Hindlimb muscle (tissue), 1 donor: Measurements from ENCODE around the gene FAM53B. TPM values are rescaled to one million over a fixed set of nuclear protein-coding genes. Genes with fewer than 3 reads are reported as not detected.
"Not testable (repeated sequence)": the region's sequence is repeated elsewhere in the genome, so short reads cannot be mapped to it uniquely, and the experiment has no call there.

Source experiments
- DNase-seq: peaks from one replicate; pipeline ENCODE4 v3.0.0-alpha.2; 2013
- polyA plus RNA-seq: library from polyadenylated mRNA; unstranded; fragments of 120-200 nt; gene quantifications from one replicate; pipeline ENCODE4 v1.2.1, GENCODE V29; 2013; ENCODE audit not compliant: insufficient read length

The FAM53B gene
- polyA plus RNA-seq, 1 donor, result 27.8 TPM

GRCh38 chr10:124595143-124595883, 148.9 kb downstream of the FAM53B start:
- no peak for DNase-seq

GRCh38 chr10:124594240-124594639, 149.9 kb downstream of the FAM53B start:
- DNase-seq, result no peak

GRCh38 chr10:124593431-124593985, 150.7 kb downstream of the FAM53B start:
- no peak for DNase-seq

GRCh38 chr10:124592736-124593430, 151.3 kb downstream of the FAM53B start:
- no peak for DNase-seq

GRCh38 chr10:124592101-124592500, 152.1 kb downstream of the FAM53B start:
- DNase-seq, result no peak

- DNase-seq, result no peak
Observed at GRCh38 chr10:124591123-124591495, 153.1 kb downstream of the FAM53B start.

GRCh38 chr10:124590216-124591122, 153.7 kb downstream of the FAM53B start:
- DNase-seq, result no peak

GRCh38 chr10:124589491-124590041, 154.6 kb downstream of the FAM53B start:
- no peak for DNase-seq

GRCh38 chr10:124588736-124589490, 155.3 kb downstream of the FAM53B start:
- peak; percentile 59 for DNase-seq

GRCh38 chr10:124588341-124588735, 155.8 kb downstream of the FAM53B start:
- DNase-seq, result not testable (repeated sequence)

- DNase-seq, result no peak
Observed at GRCh38 chr10:124587811-124588211, 156.4 kb downstream of the FAM53B start.

- no peak for DNase-seq
Observed at GRCh38 chr10:124586142-124586541, 158.0 kb downstream of the FAM53B start.

GRCh38 chr10:124579011-124579399, 165.2 kb downstream of the FAM53B start:
- peak; percentile 51 for DNase-seq

GRCh38 chr10:124578231-124579010, 165.8 kb downstream of the FAM53B start:
- no peak for DNase-seq

GRCh38 chr10:124577651-124578050, 166.5 kb downstream of the FAM53B start:
- DNase-seq, result no peak

GRCh38 chr10:124576526-124577420, 167.4 kb downstream of the FAM53B start:
- no peak for DNase-seq

GRCh38 chr10:124575107-124576035, 168.8 kb downstream of the FAM53B start:
- no peak for DNase-seq

- no peak for DNase-seq
Observed at GRCh38 chr10:124574456-124575070, 169.6 kb downstream of the FAM53B start.
